HepG2 (cell line): ENCODE measurements around the gene TBC1D22A. TPM values are rescaled to one million over a fixed set of nuclear protein-coding genes. Genes with fewer than 3 reads are reported as not detected.

ENCODE experiments used
- ATAC-seq: fragments of 200-7000 bp; cut with Tn5 transposase; 3 replicates; pipeline ENCODE4 v1.9.1; 2020; ENCODE audit warnings: mild to moderate bottlenecking, moderate library complexity
- BruUV-seq: library from RNA; stranded (reverse); fragments of 400-500 nt; replicated peaks from 2 replicates; lab custom pipeline; 2021; lab: Mats Ljungman, UMichigan
- CTCF ChIA-PET: fragments of 300-600 bp; formaldehyde crosslinking; extraction: SDS; loops from one replicate; lab custom pipeline; 2021; ENCODE audit warnings: low total read pairs, inconsistent platforms, low intra/inter-chr PET ratio; lab: Yijun Ruan, JAX
- POLR2A ChIA-PET: fragments of 350-600 bp; sonication (Branson Sonifier 250); formaldehyde crosslinking; loops from one replicate; lab custom pipeline; 2020; ENCODE audit warnings: antibody characterized with exemption, inconsistent platforms; lab: Yijun Ruan, JAX
- DNase-seq: peaks from one replicate; pipeline ENCODE4 v3.0.0-alpha.2; 2015; ENCODE audit warnings: low spot score
- FAIRE-seq: peaks from 3 replicates; lab custom pipeline; 2011; peaks lifted over from hg19 to GRCh38; lab: Jason Lieb, UNC
- H2AFZ ChIP-seq: one replicate; pipeline ENCODE4 v1.6.1; 2011; ENCODE audit warnings: low read length, inconsistent platforms
- H3K27ac ChIP-seq: fragments of 300-600 bp; 3 replicates; pipeline ENCODE4 v1.8.0; 2011; ENCODE audit warnings: mixed run types, mild to moderate bottlenecking, mixed read lengths, low read length, inconsistent platforms; ENCODE audit not compliant: insufficient read depth; ENCODE audit errors: extremely low read length
- H3K27me3 ChIP-seq, 2 experiments: fragments of 200-600 bp in 1 of 2; 2 replicates in 1 of 2; 3 replicates in 1 of 2; pipeline versions ENCODE4 v1.6.0 to v1.8.0; 2011; ENCODE audit warnings: low read length in 2 of 2, mild to moderate bottlenecking in 2 of 2, moderate library complexity in 2 of 2, inconsistent platforms in 1 of 2; ENCODE audit not compliant: insufficient read depth in 2 of 2, control insufficient read depth in 1 of 2
- H3K36me3 ChIP-seq, 2 experiments: fragments of 200-600 bp in 1 of 2; replicated peaks in 1 of 2; 2 replicates in 1 of 2; 3 replicates in 1 of 2; pipeline versions ENCODE4 v1.5.1 to v1.8.0; 2011; ENCODE audit warnings: low read length in 2 of 2, inconsistent platforms in 1 of 2; ENCODE audit not compliant: insufficient read depth in 2 of 2, control insufficient read depth in 1 of 2
- H3K4me1 ChIP-seq: 2 replicates; pipeline ENCODE4 v1.5.1; 2012; ENCODE audit warnings: low read length, inconsistent platforms; ENCODE audit not compliant: insufficient read depth
- H3K4me2 ChIP-seq: 2 replicates; pipeline ENCODE4 v1.6.0; 2011; ENCODE audit warnings: low read depth, low read length, inconsistent platforms
- H3K4me3 ChIP-seq, 3 experiments: fragments of 200-600 bp in 1 of 3; sonication (generic), shearing (Covaris generic) in 1 of 3; replicated peaks in 1 of 3; 2 replicates each; pipeline ENCODE4 v1.5.1; 2011 to 2016; ENCODE audit warnings: low read length in 3 of 3, inconsistent platforms in 2 of 3, low read depth in 2 of 3, mild to moderate bottlenecking in 2 of 3, control low read depth in 1 of 3, mixed read lengths in 1 of 3; ENCODE audit not compliant: insufficient read depth in 1 of 3
- H3K79me2 ChIP-seq: one replicate; pipeline ENCODE4 v1.6.1; 2011; ENCODE audit warnings: low read length, inconsistent platforms; ENCODE audit not compliant: insufficient read depth
- H3K9ac ChIP-seq: 2 replicates; pipeline ENCODE4 v1.6.0; 2011; ENCODE audit warnings: mild to moderate bottlenecking, low read depth, low read length, inconsistent platforms; ENCODE audit not compliant: insufficient read depth
- H3K9me3 ChIP-seq: 2 replicates; pipeline ENCODE4 v1.5.1; 2012; ENCODE audit warnings: mild to moderate bottlenecking, low read length
- H4K20me1 ChIP-seq: 2 replicates; pipeline ENCODE4 v1.6.0; 2011; ENCODE audit warnings: inconsistent platforms, mild to moderate bottlenecking, low read length, moderate library complexity; ENCODE audit not compliant: insufficient read depth
- ATM ChIP-seq: fragments of 450-650 bp; IDR thresholded peaks from 2 replicates; pipeline ENCODE4 v1.7.1; 2017; ENCODE audit warnings: mild to moderate bottlenecking, borderline replicate concordance
- HDAC6 ChIP-seq: fragments of 200-600 bp; sonication (generic); IDR thresholded peaks from 2 replicates; pipeline ENCODE4 v1.7.0; 2017; ENCODE audit warnings: mild to moderate bottlenecking, antibody characterized with exemption, low read length, low read depth
- SAFB2 ChIP-seq: sonication (generic); formaldehyde crosslinking; IDR thresholded peaks from 2 replicates; pipeline ENCODE4 v1.5.1; 2020; ENCODE audit warnings: missing genetic modification reagents, low read depth, mild to moderate bottlenecking, borderline replicate concordance
- STAG1 ChIP-seq: sonication (generic); formaldehyde crosslinking; IDR thresholded peaks from 2 replicates; pipeline ENCODE4 v1.4.0; 2020; ENCODE audit warnings: missing genetic modification reagents
- THAP8 ChIP-seq: sonication (generic); formaldehyde crosslinking; IDR thresholded peaks from 2 replicates; pipeline ENCODE4 v1.5.1; 2020; ENCODE audit warnings: missing genetic modification reagents, mild to moderate bottlenecking, borderline replicate concordance
- ZBTB33 ChIP-seq: sonication (generic); formaldehyde crosslinking; IDR thresholded peaks from 2 replicates; pipeline ENCODE4 v1.4.0; 2020; ENCODE audit warnings: missing genetic modification reagents
- ZNF121 ChIP-seq: sonication (generic); formaldehyde crosslinking; IDR thresholded peaks from 2 replicates; pipeline ENCODE4 v1.5.0; 2020; ENCODE audit warnings: mild to moderate bottlenecking, missing genetic modification reagents
- ZNF274 ChIP-seq: sonication (generic); formaldehyde crosslinking; IDR thresholded peaks from 2 replicates; pipeline ENCODE4 v1.5.1; 2020; ENCODE audit warnings: mild to moderate bottlenecking, missing genetic modification reagents
- ZNF687 ChIP-seq: sonication (generic); formaldehyde crosslinking; IDR thresholded peaks from 2 replicates; pipeline ENCODE4 v1.5.1; 2020; ENCODE audit warnings: mild to moderate bottlenecking, missing genetic modification reagents, moderate library complexity
- ZSCAN22 ChIP-seq: sonication (generic); formaldehyde crosslinking; IDR thresholded peaks from 2 replicates; pipeline ENCODE4 v1.4.0; 2020; ENCODE audit warnings: mild to moderate bottlenecking, missing genetic modification reagents
- WGBS: methylation state at CpG from one replicate; pipeline ENCODE4 v1.1.6; 2017; ENCODE audit warnings: low lambda C conversion rate; 5-methylcytosine and 5-hydroxymethylcytosine counted together
- in situ Hi-C: cut with HindIII; loops from 2 replicates; pipeline ENCODE4 v1.10.0; 2017; ENCODE audit warnings: low pct_unique_long_range_greater_than_20kb; ENCODE audit not compliant: extremely low pct_ligation_motif_present
- intact Hi-C: fragments of 100-400 bp; cut with micrococcal nuclease; formaldehyde crosslinking; loops from one replicate; pipeline ENCODE4 v1.10.0; 2022; ENCODE audit not compliant: unreplicated experiment
- polyA plus RNA-seq, 8 experiments: library from polyadenylated mRNA; depleted of rRNA in 3 of 8; stranded (reverse) in 7 of 8; unstranded in 1 of 8; fragments of >200 nt; fragmentation: Illumina TruSeq in 4 of 8; extraction: Trizol in 4 of 8; gene quantifications; 2 replicates each; pipeline versions ENCODE4 v1.2.1 to v1.2.3, GENCODE V29; 2011 to 2016; ENCODE audit warnings: low read depth in 4 of 8, missing spikeins in 1 of 8, mixed read lengths in 1 of 8; ENCODE audit not compliant: insufficient read depth in 1 of 8
- total RNA-seq, 5 experiments: library from RNA; depleted of rRNA; stranded (reverse); fragments of >200 nt; fragmentation: Illumina TruSeq; extraction: Trizol; gene quantifications; 2 replicates each; pipeline ENCODE4 v1.2.3, GENCODE V29; 2016; ENCODE audit warnings: low read depth in 1 of 5

Gene TBC1D22A
- total and polyA plus RNA-seq, 2 of the 13 experiments (the other 11 are each of a cell fraction or from before 2014, with no cell fraction given), result 17.3 to 18.0 TPM

- TF ChIP-seq ZBTB33 (peak; percentile 44; the same call in 1 of the 2 replicates), ZSCAN22 (CRISPR knock-in tag) (no peak), ATM (no peak), ZNF121 (CRISPR knock-in tag) (no peak), HDAC6 (no peak), THAP8 (CRISPR knock-in tag) (no peak), SAFB2 (CRISPR knock-in tag) (no peak), STAG1 (CRISPR knock-in tag) (peak; percentile 56)
- TF ChIP-seq, all 625 proteins: peak for 5
Measured at GRCh38 chr22:46827781-46828180, 65.3 kb downstream of the TBC1D22A start (continued).

GRCh38 chr22:46828323-46828900 lies 66.0 kb downstream of the TBC1D22A start:
- no peaks in the 10 kb centered on the region; the same call in 1 of the 2 replicates for H4K20me1 ChIP-seq
- TF ChIP-seq ZNF274 (no peak), ZNF687 (CRISPR knock-in tag) (peak; percentile 13; the same call in 1 of the 2 replicates)
- TF ChIP-seq, all 625 proteins: peak for 1
- DNase-seq, result no peak
- Histone ChIP-seq H3K4me3 (no peak overlapping the region), H3K4me1 (peaks cover 23% of the 10 kb centered on the region), H3K36me3 (peaks cover 2 to 8% of the 10 kb centered on the region in 2 experiments; a peak in 3 of 5 replicates), H3K9ac (no peak overlapping the region), H3K4me2 (no peak overlapping the region), H2AFZ (no peak overlapping the region), H3K79me2 (peaks cover 16% of the 10 kb centered on the region), H3K27ac (peak overlapping the region; percentile 20), H3K9me3 (no peaks in the 10 kb centered on the region), H3K27me3 (no peaks in the 10 kb centered on the region)
- WGBS, result 84% methylated on average over 9 of the region's 9 CpGs
- ChIA-PET POLR2A (no interaction called here), CTCF (no interaction called here)
- BruUV-seq, result no TSS peak
- intact Hi-C loops (no loop called here), in situ Hi-C loops (no loop called here)
- peak; percentile 50 for ATAC-seq
- FAIRE-seq, result peak; percentile 18
